ENCODE measurements around the gene ACVR1. TPM values are rescaled to one million over a fixed set of nuclear protein-coding genes. Genes with fewer than 3 reads are reported as not detected.

ACVR1 gene
- total RNA-seq, 1 donor from 2014 or later = 6.9 TPM

DNA sequence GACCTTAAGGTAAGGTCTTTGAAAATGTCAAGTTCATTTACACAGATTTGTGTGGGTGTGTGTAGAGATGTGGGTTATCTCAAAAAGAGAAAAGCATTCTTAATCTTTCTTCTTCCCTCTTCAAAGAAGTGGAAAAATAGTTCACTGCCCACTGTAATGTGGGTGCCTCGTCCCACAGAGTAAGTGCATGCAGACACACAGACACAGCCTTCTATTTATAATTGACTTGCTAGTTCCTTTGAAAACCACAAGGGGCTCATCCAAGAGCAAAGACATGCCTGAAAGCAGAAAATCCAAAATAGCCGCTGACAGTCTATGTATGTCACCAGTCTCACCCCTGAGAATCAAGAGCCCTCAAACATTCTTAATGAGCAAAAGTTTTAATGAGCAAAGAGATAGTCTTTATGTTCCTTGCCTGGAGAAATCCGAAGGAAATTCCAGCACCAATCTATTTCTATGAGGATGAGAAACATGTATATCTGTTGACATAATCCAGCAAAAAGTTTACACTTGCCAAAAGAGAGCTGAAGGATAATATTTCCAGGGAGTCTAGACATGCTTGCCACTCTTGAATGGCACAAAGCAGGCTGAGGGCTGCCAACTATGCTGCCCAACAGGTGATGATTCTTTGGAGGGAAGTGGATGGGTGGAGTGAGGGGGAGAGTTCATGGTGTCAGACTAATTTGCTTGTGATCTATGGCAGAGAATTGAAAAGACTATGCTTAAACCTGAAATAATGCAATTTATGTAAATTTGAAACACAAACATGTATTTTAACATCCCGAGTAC, 93.9 kb downstream of the ACVR1 start:
- Histone ChIP-seq H3K9me3 (no peaks in the 10 kb centered on the region), H3K36me3 (peaks cover 20 to 23% of the 10 kb centered on the region in 2 donors), H3K27me3 (no peaks in the 10 kb centered on the region), H3K4me3 (no peak overlapping the region), H3K27ac (no peak overlapping the region), H3K4me1 (peaks cover 0 to 42% of the 10 kb centered on the region in 2 donors)
- intact Hi-C loops (cut with DNase I) = loop anchor here (2.0 kb wide), 1 partner anchor 95 kb away; the partner anchor contains the start of gene ACVR1
- DNase-seq (ENCODE audit: low spot score in 2 of 2) = no peak
- TF ChIP-seq, protein P1, sequence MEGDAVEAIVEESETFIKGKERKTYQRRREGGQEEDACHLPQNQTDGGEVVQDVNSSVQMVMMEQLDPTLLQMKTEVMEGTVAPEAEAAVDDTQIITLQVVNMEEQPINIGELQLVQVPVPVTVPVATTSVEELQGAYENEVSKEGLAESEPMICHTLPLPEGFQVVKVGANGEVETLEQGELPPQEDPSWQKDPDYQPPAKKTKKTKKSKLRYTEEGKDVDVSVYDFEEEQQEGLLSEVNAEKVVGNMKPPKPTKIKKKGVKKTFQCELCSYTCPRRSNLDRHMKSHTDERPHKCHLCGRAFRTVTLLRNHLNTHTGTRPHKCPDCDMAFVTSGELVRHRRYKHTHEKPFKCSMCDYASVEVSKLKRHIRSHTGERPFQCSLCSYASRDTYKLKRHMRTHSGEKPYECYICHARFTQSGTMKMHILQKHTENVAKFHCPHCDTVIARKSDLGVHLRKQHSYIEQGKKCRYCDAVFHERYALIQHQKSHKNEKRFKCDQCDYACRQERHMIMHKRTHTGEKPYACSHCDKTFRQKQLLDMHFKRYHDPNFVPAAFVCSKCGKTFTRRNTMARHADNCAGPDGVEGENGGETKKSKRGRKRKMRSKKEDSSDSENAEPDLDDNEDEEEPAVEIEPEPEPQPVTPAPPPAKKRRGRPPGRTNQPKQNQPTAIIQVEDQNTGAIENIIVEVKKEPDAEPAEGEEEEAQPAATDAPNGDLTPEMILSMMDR (IDR thresholded peaks at IDR 0.05) = peak in 1 of 3 experiments; percentile 27

DNA sequence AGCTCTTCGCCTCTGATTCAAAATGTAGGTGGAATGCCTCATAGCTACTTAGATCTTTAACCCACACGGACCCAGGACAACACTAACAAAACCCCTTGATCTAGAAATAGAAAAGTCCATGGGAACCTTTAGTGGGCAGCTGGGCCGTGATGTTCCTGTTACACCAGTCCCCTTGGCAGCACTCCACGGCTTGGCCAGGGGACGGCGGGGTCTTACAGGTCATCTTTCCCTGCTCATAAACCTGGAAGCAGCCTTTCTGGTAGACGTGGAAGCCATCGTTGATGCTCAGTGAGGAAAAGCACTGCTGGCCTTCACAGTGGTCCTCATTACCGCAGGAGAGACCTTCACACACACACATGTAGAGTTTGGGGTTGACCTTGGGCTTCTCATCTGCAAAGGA, 95.9 kb downstream of the ACVR1 start:
- Histone ChIP-seq H3K4me1 (peaks cover 0 to 21% of the 10 kb centered on the region in 2 donors), H3K36me3 (peaks cover 36% of the 10 kb centered on the region in 2 donors), H3K9me3 (no peaks in the 10 kb centered on the region), H3K4me3 (no peak overlapping the region), H3K27ac (no peak overlapping the region), H3K27me3 (no peaks in the 10 kb centered on the region)
- intact Hi-C loops (cut with DNase I) = no loop called here
- TF ChIP-seq, protein P1 (IDR thresholded peaks at IDR 0.05) = no peak
- DNase-seq (ENCODE audit: low spot score in 2 of 2) = no peak

DNA sequence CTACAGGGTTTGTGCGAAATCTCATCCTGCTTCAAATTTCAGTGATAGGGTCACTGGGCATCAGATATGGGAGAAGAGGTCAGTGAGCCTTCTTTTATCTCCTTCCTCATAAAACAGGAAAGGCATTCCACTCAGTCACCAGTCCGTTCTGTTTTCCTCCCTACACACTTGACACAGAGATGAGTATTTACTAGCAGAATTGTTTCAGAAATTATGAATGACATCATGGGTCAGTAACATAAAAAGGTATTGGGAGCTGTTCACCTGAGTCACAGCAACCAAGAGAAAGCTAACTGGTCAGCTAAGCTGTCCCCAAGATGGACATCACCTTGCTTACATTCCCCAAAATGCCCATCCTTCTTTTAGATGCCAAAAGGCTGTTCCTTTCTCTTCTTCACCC, 96.3 kb downstream of the ACVR1 start:
- H3K36me3 ChIP-seq = peaks cover 39 to 40% of the 10 kb centered on the region in 2 donors
- intact Hi-C loops (cut with DNase I) = no loop called here
- peaks cover 0 to 17% of the 10 kb centered on the region in 2 donors for H3K4me1 ChIP-seq
- H3K9me3 ChIP-seq = no peaks in the 10 kb centered on the region
- H3K27ac ChIP-seq = no peak overlapping the region
- DNase-seq (ENCODE audit: low spot score in 2 of 2) = no peak
- TF ChIP-seq, protein P1 (IDR thresholded peaks at IDR 0.05) = no peak
- H3K27me3 ChIP-seq = no peaks in the 10 kb centered on the region
- no peak overlapping the region for H3K4me3 ChIP-seq

DNA sequence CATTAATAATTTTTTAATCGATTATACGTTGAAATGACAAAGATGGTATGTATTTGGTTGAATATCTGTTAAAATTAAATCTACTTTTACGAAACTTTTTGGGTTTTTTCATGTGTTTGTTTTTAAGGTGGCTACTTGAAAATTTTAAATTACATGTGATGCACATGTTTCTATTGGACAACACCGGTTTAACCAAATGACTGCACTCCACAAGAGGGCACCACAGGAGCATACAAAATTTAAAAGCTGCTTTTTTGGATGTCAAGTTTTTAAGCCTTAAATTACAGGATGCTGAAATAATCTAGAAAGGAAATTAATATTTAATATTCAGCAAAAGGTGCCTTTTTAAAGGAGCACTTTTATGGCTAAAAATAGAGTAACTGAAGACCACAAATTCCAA, 98.7 kb downstream of the ACVR1 start:
- intact Hi-C loops (cut with DNase I) = loop anchor here (1.0 kb wide), 1 partner anchor 233 kb away; no protein-coding TSS in a partner anchor
- peak in 1 of 2 donors; percentile 70 for DNase-seq (ENCODE audit: low spot score in 2 of 2)
- H3K36me3 ChIP-seq = peaks cover 51 to 55% of the 10 kb centered on the region in 2 donors

DNA sequence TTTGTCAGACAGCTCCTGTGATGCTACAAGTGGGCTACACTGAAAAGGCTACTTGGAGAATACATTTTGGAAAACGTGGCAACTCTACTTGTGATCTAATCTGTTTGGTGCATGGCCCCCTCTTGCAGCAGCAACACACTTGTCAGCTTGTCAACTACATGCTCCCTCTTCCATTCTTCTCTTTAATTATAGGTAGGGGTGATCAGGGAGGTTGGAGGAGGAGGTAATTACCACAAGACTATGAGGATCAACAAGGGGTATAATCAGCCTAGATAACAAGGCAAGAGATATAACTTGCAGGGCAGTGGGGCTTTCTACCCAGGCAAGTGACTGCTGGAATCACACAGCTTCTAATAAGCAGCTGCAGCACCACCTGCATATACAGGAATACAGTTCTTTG, 104.9 kb downstream of the ACVR1 start:
- Histone ChIP-seq H3K4me1 (no peaks in the 10 kb centered on the region), H3K27ac (no peak overlapping the region), H3K27me3 (no peaks in the 10 kb centered on the region), H3K9me3 (no peaks in the 10 kb centered on the region), H3K4me3 (no peak overlapping the region), H3K36me3 (peaks cover 55 to 70% of the 10 kb centered on the region in 2 donors)
- no peak for DNase-seq (ENCODE audit: low spot score in 2 of 2)
- intact Hi-C loops (cut with DNase I) = no loop called here
- TF ChIP-seq, protein P1 (IDR thresholded peaks at IDR 0.05) = no peak

More for the DNA sequence above, 98.7 kb downstream of the ACVR1 start:
- H3K4me1 ChIP-seq = peaks cover 0 to under 1% of the 10 kb centered on the region in 2 donors
- TF ChIP-seq, protein P1 (IDR thresholded peaks at IDR 0.05) = peak; percentile 44 to 68 (median 61)
- H3K27me3 ChIP-seq = no peaks in the 10 kb centered on the region
- no peaks in the 10 kb centered on the region for H3K9me3 ChIP-seq
- H3K4me3 ChIP-seq = no peak overlapping the region
- H3K27ac ChIP-seq = no peak overlapping the region
